ENCODE measurements around the gene NCAM2. TPM values are rescaled to one million over a fixed set of nuclear protein-coding genes. Genes with fewer than 3 reads are reported as not detected.
A peak's percentile ranks its signal among the peaks of the same experiment; 100 is the strongest.

The NCAM2 gene
- polyA plus RNA-seq, 1 experiment = 0.83 TPM

DNA sequence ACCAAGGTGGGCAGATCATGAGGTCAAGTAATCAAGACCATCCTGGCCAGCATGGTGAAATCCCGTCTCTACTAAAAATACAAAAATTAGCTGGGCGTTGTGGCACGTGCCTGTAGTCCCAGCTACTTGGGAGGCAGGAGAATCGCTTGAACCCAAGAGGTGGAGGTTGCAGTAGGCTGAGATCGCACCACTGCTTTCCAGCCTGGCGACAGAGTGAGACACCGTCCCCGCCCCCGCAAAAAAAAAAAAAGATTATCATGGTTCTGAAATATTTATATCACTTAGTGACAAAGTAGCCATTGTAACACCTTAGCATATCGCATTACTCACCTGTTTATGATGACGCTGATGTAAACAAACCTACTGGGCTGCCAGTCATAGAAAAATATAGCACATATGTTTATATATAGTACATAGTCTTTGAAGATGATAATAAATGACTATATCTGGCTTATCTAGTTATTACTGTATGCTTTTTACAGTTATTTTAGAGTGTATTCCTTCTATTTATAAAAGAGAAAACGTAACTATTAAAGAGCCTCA lies 160.2 kb downstream of the NCAM2 start:
- ChIA-PET CTCF (no interaction called here), POLR2A (no interaction called here)
- no peaks in the 10 kb centered on the region for H3K36me3 ChIP-seq (ENCODE audit: control insufficient read depth, insufficient read depth, low read length)
- TF ChIP-seq, protein P1, sequence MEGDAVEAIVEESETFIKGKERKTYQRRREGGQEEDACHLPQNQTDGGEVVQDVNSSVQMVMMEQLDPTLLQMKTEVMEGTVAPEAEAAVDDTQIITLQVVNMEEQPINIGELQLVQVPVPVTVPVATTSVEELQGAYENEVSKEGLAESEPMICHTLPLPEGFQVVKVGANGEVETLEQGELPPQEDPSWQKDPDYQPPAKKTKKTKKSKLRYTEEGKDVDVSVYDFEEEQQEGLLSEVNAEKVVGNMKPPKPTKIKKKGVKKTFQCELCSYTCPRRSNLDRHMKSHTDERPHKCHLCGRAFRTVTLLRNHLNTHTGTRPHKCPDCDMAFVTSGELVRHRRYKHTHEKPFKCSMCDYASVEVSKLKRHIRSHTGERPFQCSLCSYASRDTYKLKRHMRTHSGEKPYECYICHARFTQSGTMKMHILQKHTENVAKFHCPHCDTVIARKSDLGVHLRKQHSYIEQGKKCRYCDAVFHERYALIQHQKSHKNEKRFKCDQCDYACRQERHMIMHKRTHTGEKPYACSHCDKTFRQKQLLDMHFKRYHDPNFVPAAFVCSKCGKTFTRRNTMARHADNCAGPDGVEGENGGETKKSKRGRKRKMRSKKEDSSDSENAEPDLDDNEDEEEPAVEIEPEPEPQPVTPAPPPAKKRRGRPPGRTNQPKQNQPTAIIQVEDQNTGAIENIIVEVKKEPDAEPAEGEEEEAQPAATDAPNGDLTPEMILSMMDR (IDR thresholded peaks at IDR 0.05; ENCODE audit: insufficient read depth, low read depth, low read length) = no peak
- no peak for DNase-seq (ENCODE audit: low read depth)
- H3K27me3 ChIP-seq (ENCODE audit: control insufficient read depth, insufficient read depth, low read length) = no peaks in the 10 kb centered on the region
- no peak overlapping the region for H3K4me3 ChIP-seq (ENCODE audit: low read depth, low read length)

DNA sequence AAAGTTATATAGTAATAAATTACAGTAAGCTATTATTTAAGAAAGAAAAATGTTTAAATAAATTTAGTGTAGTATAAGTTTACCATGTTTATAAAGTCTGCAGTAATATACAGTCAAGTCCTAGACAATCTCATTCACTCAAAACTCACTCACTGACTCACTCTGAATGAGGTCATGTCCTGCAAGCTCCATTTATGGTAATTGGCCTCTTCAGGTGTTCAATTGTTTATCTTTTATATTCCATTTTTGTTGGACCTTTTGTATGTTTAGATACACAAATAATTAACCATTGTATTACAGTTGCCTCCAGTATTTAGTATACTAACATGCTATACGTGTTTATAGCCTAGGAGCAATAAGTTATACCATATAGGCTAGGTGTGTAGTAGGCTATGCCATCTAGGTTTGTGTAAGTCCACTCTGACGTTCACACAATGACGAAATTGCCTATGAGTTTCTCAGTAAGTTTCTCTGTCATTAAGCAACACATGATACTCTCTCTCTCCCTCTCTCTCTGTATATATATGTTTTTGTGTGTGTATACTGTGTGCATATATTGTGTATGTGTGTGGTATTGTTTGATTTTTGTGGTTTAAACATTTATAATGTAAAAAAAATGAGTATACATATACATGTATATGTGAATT lies 161.2 kb downstream of the NCAM2 start:
- Histone ChIP-seq H3K27me3 (ENCODE audit: control insufficient read depth, insufficient read depth, low read length) (no peaks in the 10 kb centered on the region), H3K4me3 (ENCODE audit: low read depth, low read length) (no peak overlapping the region), H3K36me3 (ENCODE audit: control insufficient read depth, insufficient read depth, low read length) (no peaks in the 10 kb centered on the region)
- no peak for DNase-seq (ENCODE audit: low read depth)
- CTCF ChIA-PET = no interaction called here
- TF ChIP-seq, protein P1 (IDR thresholded peaks at IDR 0.05; ENCODE audit: insufficient read depth, low read depth, low read length) = no peak
- POLR2A ChIA-PET = no interaction called here

DNA sequence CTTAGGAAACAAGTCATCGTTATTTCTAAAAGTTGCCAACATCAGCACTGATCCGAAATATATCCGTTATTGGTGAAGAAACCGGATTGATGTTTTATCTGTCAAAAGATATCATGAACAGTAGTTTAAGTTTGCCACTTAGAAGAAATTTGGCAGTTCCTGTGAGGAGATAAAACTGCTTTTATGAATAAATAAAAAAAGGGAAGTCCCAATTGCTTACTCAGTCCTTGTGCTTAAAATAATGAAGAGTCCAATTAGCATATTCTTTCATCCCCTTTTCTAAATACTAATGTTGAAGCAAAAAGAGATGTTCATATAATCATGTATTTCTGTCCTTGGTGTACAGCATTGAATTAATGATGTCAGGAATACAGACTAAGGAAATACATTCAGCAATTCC lies 164.6 kb downstream of the NCAM2 start:
- no peak overlapping the region for H3K4me3 ChIP-seq (ENCODE audit: low read depth, low read length)
- ChIA-PET POLR2A (no interaction called here), CTCF (interaction anchor here (1.0 to 1.3 kb wide), 2 partner anchors 22 to 527 kb away, joined by 4 to 5 read pairs; no protein-coding TSS in a partner anchor)
- H3K36me3 ChIP-seq (ENCODE audit: control insufficient read depth, insufficient read depth, low read length) = no peaks in the 10 kb centered on the region
- TF ChIP-seq, protein P1 (IDR thresholded peaks at IDR 0.05; ENCODE audit: insufficient read depth, low read depth, low read length) = no peak
- DNase-seq (ENCODE audit: low read depth) = no peak
- H3K27me3 ChIP-seq (ENCODE audit: control insufficient read depth, insufficient read depth, low read length) = no peaks in the 10 kb centered on the region

DNA sequence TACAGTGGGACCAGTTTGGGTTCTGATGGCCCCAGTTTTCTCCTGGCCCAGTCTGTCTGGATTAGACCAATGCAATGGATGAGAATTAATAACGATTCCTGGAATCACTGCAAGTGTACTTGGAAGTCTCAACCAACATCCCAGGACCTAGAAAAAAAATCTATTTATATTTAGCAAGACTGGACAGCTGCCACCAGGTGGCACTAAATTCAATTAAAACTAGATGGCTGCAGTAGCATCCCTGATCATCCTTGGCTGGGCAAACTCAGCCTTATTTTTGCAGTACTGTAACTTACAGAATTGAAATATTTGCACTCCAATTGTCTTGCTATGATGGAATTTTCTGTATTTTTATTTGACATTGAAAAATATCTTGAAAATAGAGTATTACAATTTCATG lies 165.7 kb downstream of the NCAM2 start:
- DNase-seq (ENCODE audit: low read depth) = no peak
- POLR2A ChIA-PET = no interaction called here

DNA sequence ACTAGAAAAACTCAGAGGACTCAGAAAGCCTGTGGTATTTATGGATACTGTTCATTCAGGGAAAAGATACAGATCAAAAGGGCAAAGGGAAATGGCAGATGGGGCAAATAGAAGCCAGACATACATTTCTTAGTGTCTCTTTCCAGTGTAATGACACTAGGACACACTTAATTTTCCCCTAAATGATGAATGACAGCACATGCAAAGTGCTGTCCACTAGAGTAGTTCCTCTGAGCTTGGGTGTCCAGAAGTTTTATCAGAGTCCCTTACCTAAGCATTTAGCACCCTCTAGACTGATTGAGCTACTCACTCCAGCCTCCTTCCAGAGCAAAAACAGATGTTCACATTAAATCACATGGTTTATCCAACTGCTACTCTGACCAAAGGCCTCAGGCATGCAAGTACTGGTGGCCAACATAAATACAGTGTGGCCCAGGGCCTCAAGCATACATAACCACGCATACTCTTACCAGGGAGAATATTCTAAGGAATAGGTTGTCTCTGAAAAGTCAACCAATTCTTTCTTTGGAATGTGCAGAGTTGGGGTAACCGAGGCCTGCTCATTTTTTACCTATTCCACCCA lies 166.9 kb downstream of the NCAM2 start:
- Histone ChIP-seq H3K4me3 (ENCODE audit: low read depth, low read length) (no peak overlapping the region), H3K27me3 (ENCODE audit: control insufficient read depth, insufficient read depth, low read length) (no peaks in the 10 kb centered on the region), H3K36me3 (ENCODE audit: control insufficient read depth, insufficient read depth, low read length) (no peaks in the 10 kb centered on the region)
- TF ChIP-seq, protein P1 (IDR thresholded peaks at IDR 0.05; ENCODE audit: insufficient read depth, low read depth, low read length) = no peak
- ChIA-PET POLR2A (no interaction called here), CTCF (interaction anchor here (0.9 kb wide), 1 partner anchor 32 kb away, joined by 3 read pairs; no protein-coding TSS in a partner anchor)
- peak; percentile 74 for DNase-seq (ENCODE audit: low read depth)

More for the DNA sequence above, 165.7 kb downstream of the NCAM2 start:
- TF ChIP-seq, protein P1 (IDR thresholded peaks at IDR 0.05; ENCODE audit: insufficient read depth, low read depth, low read length) = peak; percentile 62
- Histone ChIP-seq H3K27me3 (ENCODE audit: control insufficient read depth, insufficient read depth, low read length) (no peaks in the 10 kb centered on the region), H3K4me3 (ENCODE audit: low read depth, low read length) (no peak overlapping the region), H3K36me3 (ENCODE audit: control insufficient read depth, insufficient read depth, low read length) (no peaks in the 10 kb centered on the region)
- CTCF ChIA-PET = interaction anchor here (0.7 to 1.3 kb wide), 7 partner anchors 11 to 526 kb away, joined by 3 to 9 read pairs (median 3); no protein-coding TSS in a partner anchor
